Esophagus mucosa (tissue), 1 donor: Measurements from ENCODE around the gene ACP1. TPM values are rescaled to one million over a fixed set of nuclear protein-coding genes. Genes with fewer than 3 reads are reported as not detected.

Experiments used
- ATAC-seq: fragments of 200-7000 bp; cut with Tn5 transposase; one replicate; pipeline ENCODE4 v1.9.1; 2020
- total RNA-seq: library from RNA; stranded (reverse); gene quantifications from one replicate; pipeline ENCODE4 v1.2.4, GENCODE V29; 2023
- donor health status: DM: yes; HTN: yes; CAD: no.

The ACP1 gene
- total RNA-seq, 1 donor from 2014 or later = 61.2 TPM

DNA sequence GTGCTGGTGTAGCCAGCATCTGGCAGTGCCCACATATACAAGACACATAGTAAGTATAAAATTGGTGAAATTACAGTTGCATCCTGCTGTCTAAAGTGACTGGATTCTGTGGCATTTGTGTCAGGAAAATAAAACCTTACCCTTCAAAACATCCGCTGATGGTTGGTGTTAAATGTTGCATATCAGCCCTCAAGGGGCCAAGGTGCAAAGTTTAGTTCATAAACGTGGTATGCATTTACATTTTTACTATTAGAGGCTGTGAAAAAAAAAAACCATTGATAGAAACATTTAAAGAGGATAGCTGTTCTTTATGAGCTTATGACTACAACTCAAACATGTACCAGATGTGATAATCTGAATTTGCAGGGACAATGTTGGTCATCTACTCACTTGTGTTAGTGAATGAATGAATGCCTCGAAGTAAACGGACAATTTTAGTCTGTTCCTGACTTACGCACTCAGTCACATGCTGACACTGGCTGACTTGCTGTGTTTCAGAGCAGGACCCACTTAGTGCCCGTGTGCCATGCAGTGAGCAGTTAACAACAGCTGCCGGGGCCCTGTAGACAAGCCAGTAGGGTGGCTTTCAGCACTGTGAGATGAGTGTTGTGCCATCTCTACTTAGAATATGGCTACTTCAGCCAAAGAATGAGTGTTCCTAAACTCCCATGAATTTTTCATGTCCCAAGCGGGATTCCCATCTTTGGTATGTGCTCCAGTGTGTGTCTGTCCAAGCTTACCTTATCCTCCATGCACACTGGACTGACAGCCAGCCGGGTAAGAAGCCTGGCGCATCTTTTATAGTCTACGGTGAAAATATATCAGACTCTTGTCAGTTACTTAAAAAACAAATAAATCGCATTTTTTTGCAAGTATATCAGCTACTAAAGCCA is 17.9 kb downstream of the ACP1 start:
- no peak for ATAC-seq

- no peak for ATAC-seq
Measured at GRCh38 chr2:283996-284794, 19.4 kb downstream of the ACP1 start.

DNA sequence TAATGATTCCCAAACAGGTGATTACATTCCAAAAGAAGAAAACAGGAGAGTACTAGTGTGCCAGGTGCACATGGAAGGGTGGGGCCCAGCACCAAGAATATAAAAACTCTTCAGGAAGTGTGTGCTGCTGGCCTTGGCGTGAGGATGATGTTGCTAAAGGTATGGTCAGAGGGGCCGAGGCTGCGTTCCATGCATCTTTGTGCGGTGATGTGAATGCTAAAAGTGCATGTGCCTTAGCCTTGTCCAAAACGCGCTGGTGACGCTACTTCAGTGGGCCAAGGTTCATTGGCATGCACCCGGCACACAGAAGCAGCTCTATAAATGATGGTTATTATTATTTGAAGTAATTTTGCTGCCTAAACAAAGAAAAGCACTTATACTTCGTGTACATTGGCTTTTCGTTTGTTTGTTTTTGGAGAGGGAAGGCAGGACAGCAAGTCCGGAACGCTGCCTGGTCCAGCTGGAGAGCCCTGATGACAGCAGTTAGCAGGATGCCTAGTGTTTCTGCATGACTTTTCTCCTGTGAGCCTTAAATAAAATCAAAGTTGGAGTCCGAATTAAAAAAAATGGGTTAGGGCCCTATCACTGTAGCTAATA is 20.2 kb downstream of the ACP1 start:
- ATAC-seq = no peak

DNA sequence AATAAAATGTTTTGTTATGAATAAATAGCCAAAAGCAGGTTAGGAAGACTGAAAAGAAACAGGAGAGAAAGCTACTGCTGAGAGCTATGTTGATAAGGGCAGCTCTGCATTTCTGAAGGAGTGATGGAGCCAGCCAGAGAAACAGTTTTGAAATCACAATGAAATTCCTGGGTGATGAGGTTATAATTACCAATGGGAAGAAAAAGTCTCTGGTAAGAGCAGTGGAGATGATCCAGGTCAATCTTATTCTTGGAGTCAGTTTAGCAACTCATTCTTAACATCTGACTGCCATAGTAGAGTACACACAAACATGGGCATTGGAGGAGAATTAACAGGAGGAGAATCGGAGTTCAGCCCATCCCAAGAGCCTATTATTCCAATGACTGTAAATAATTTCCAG is 20.8 kb downstream of the ACP1 start:
- ATAC-seq = no peak

DNA sequence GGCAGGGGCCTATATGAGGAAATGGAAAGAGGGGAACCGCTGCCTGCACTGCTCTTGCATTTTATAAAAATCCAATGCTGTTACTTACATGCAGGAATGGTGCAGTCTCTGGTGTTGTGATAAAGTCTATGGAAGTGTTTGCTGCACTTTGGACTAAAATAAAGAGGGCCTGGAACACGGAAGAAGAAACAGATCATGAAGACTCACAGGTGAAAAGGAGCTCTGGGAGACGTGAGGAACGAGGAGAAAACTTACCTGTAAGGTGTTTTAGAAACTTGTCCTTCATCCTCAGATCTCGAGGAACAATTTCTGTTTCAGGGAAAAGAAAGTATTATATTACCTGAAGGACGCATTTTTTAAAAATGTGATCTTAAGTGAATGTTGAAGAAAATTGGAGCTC is 21.3 kb downstream of the ACP1 start:
- ATAC-seq = no peak

GRCh38 chr2:286774-287392 is 22.1 kb downstream of the ACP1 start:
- ATAC-seq = no peak

DNA sequence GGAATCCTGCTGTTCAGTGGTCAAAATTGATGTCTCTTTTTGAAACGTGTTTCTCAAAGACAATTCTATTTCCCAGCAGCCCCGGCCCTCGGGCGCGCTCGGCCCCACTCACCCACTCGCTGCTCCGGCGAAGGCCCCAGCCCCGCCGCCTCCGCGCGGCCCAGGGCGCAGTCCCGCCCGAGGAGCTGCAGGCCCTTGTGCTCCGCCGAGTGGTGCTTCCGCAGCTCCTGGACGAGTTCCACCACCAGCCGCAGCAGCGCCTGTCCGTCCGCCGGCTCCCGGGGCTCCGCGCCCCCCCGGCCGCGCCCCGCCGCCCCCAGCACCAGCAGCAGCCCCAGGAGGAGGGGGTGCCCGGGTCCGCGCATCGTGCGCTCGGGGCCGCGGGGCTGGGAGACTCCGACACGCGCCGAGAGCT is 22.7 kb downstream of the ACP1 start:
- ATAC-seq = peak; percentile 49

- ATAC-seq = peak; percentile 34
Measured at GRCh38 chr2:287911-288757, 23.4 kb downstream of the ACP1 start, which contains the start of gene ALKAL2. ALKAL2 (minus strand) TSS chr2:288091; CDS start chr2:287835, 256 bp downstream.

DNA sequence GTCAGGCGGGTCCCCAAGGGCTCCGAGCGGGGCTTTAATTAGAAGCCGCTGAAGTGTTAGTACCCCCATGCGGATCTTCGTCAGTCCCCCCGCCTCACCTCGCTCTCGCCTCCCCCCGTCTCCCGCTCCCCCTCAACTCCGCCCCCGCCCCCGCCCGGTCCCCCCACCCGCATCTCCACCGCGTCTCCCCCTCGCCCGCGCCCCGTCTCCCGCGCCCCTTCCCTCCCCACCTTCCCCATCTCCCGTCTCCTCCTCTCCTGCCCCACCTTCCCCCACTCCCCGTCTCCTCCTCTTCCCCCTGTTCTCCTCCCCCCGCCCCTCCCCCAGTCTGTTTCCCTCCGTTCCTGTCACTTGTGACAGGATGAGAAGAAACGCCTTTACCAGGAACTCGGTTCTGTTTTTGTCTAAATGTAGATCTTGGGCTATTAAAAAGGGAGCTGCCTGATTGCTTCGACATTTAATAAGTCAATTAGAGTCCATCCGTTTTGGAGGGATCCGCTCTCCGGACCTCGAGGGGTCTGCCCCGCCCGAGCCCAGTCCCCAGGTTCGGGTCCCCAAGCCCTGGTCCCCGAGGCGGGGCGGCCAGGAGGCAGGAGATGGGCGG is 24.1 kb downstream of the ACP1 start:
- ATAC-seq = no peak

- peak; percentile 22 for ATAC-seq
Measured at GRCh38 chr2:289362-290089, 24.8 kb downstream of the ACP1 start.

- peak; percentile 58 for ATAC-seq
Measured at GRCh38 chr2:290090-290722, 25.5 kb downstream of the ACP1 start.

- ATAC-seq = no peak
Measured at GRCh38 chr2:295090-295489, 30.3 kb downstream of the ACP1 start.

DNA sequence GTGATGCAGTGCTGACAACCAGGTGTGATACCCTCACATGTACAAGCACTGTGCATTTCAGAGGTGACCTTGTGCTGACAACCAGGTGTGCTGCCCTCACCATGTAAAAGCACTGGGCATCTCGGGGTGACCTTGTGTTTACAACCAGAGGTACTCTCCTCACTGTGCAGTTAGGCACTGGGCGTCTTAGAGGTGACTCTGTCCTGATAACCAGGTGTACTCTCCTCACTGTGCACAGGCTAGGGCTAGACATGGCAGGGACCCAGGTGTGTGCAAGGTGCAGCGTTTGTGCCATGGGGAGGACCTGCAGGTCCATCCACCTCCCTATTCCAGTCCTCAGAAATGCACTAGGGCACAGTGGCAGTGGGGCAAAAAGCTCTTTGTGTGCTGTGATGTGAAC is 31.6 kb downstream of the ACP1 start:
- ATAC-seq = no peak

GRCh38 chr2:305366-305765 is 40.6 kb downstream of the ACP1 start:
- ATAC-seq = no peak

DNA sequence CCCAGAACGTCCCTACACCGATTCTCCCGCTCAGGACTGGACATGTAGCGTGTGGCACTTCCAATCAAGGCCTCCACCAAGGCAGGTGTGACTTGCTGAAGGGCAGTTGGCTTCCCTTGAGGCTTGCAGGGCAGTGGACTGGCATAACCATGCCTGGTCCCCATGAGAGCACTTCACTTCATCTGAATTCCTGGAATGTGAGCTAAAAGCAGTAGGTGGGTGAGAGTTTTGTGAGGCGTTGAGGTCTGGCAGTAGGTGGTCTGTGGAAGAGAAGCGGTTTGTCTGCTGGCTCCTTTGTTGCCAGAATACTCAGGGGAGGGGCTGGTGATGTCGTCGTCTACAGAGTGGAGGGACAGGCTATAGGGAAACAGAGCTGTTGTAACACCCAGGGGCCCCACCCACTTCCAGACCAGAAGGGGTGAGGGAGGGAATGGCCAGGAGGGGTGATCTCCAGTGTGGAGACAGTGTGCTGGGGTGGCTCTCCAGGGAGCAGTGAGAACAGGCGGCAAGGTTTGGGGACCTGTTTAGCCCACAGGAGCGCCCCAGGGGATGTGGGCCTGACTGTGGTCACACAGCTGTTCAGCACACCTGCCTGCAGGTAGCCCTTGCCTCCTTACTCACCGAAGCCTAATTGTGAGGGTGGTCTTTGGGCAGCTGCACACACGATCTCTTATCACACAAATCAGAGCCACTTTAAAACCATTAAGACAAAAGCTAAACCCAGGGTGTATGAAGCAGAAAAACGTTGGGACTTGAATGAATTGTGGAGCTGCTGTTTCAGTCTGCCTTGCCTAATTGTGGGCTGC is 44.6 kb downstream of the ACP1 start:
- no peak for ATAC-seq

- ATAC-seq = no peak
Measured at GRCh38 chr2:309954-310510, 45.3 kb downstream of the ACP1 start.

DNA sequence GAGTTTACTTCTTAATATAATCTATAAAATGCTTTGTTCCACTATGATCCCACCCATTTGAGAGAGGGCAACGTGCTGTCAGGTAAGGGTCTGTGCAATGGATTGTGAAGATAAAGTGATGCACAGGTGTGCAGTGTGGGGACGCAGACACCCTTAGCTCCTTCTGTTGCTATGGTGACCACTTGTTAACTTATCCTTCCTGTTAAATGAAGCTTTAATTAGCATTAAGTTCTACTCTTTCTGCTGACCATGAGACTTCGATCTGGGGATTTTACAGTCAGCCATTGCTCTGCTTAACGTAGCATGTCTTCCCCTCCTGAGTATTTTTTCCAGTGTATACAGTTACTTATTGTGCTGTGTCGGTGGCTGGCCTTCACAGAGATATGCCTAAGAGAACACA is 46.2 kb downstream of the ACP1 start:
- no peak for ATAC-seq

- no peak for ATAC-seq
Measured at GRCh38 chr2:313991-314390, 49.2 kb downstream of the ACP1 start.
